Suprapubic skin (tissue), 4 donors: ENCODE data around the gene ZNF423.

Source experiments
- CTCF ChIP-seq, 2 donors: fragments of 200-600 bp in 1 of 2; fragments of 450-650 bp in 1 of 2; sonication (generic) in 1 of 2; IDR thresholded peaks; one replicate each; pipeline ENCODE4 v1.5.1; 2016 to 2019; ENCODE audit warnings: antibody characterized with exemption in 2 of 2, mild to moderate bottlenecking in 1 of 2, moderate library complexity in 1 of 2
- POLR2A ChIP-seq, 2 donors: fragments of 450-650 bp; IDR thresholded peaks; one replicate each; pipeline ENCODE4 v1.6.1; 2017; ENCODE audit warnings: antibody characterized with exemption in 2 of 2, mild to moderate bottlenecking in 2 of 2, moderate library complexity in 2 of 2
- POLR2AphosphoS5 ChIP-seq, 3 donors: sonication (generic); formaldehyde crosslinking; IDR thresholded peaks; one replicate each; pipeline ENCODE4 v1.6.1; 2017; ENCODE audit warnings: antibody characterized with exemption in 3 of 3

GRCh38 chr16:49727611-49728010 lies 128.3 kb downstream of the ZNF423 start:
- TF ChIP-seq POLR2AphosphoS5 (IDR thresholded peaks at IDR 0.05), result no peak
- TF ChIP-seq POLR2A (IDR thresholded peaks at IDR 0.05), result no peak
- no peak for TF ChIP-seq CTCF (IDR thresholded peaks at IDR 0.05)
